NT2/D1 (cell line): ENCODE results near the gene ARHGEF4.

Experiments used
- SUZ12 ChIP-seq: IDR thresholded peaks from 2 replicates; pipeline ENCODE4 v1.6.1; 2011; ENCODE audit not compliant: insufficient read length, insufficient read depth; ENCODE audit errors: extremely low read depth
- YY1 ChIP-seq: IDR thresholded peaks from 2 replicates; pipeline ENCODE4 v1.6.1; 2011; ENCODE audit not compliant: insufficient read length, insufficient read depth

DNA sequence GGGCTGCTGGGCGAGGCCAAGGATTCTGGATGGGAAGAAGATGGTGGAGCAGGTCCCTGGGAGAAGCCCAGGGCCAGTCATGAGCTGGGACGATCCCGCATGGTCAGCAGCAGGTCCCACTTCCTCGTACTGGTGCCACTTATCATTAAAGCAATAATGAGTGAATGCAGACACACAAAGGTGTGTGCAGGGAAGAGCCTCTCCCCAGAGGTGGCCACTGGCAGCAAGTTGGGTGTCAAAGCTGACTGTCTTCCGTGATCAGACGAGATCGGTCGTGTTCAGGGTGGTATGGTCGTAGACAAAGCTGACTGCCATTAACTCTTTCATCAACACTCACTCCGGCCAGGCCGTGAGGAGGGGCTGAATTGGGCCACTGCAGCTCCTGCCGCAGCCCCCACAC, 10.3 kb upstream of the ARHGEF4 start:
- no peak for TF ChIP-seq YY1
- no peak for TF ChIP-seq SUZ12
